Progenitor cell of endocrine pancreas (in vitro differentiated cells): ENCODE measurements around the gene DAZAP1. TPM values are rescaled to one million over a fixed set of nuclear protein-coding genes. Genes with fewer than 3 reads are reported as not detected.

ENCODE experiments used
- DNase-seq: peaks from one replicate; pipeline ENCODE4 v3.0.0; 2021; ENCODE audit warnings: low spot score; ENCODE audit not compliant: unreplicated experiment
- H3K27ac Mint-ChIP-seq: 2 replicates; pipeline ENCODE4 v1.8.0; 2021; ENCODE audit warnings: mild to moderate bottlenecking, moderate library complexity, mixed read lengths
- H3K27me3 Mint-ChIP-seq: 2 replicates; pipeline ENCODE4 v1.8.0; 2021; ENCODE audit warnings: mixed read lengths
- H3K36me3 Mint-ChIP-seq: 2 replicates; pipeline ENCODE4 v1.8.0; 2022; ENCODE audit warnings: mixed read lengths; ENCODE audit not compliant: insufficient read depth
- H3K4me1 Mint-ChIP-seq: 2 replicates; pipeline ENCODE4 v1.8.0; 2021; ENCODE audit warnings: low read depth, mixed read lengths
- H3K4me3 Mint-ChIP-seq: 2 replicates; pipeline ENCODE4 v1.8.0; 2021; ENCODE audit warnings: low read depth, mild to moderate bottlenecking, moderate library complexity, mixed read lengths
- H3K9me3 Mint-ChIP-seq: 2 replicates; pipeline ENCODE4 v1.8.0; 2021; ENCODE audit warnings: low read depth, mixed read lengths
- CTCF ChIP-seq: fragments of 200-600 bp; sonication (generic); IDR thresholded peaks from one replicate; pipeline ENCODE4 v1.5.0; 2021; ENCODE audit warnings: antibody characterized with exemption, mild to moderate bottlenecking; ENCODE audit not compliant: unreplicated experiment
- long read RNA-seq: library from polyadenylated mRNA; unstranded; transcript quantifications from one replicate; pipeline ENCODE4 v2.0.0, GENCODE V29; 2020
- total RNA-seq: library from RNA; stranded (reverse); gene quantifications from 2 replicates; pipeline ENCODE4 v1.2.1, GENCODE V29; 2021

DAZAP1 gene
- 131 and 136 TPM in 2 replicates for total RNA-seq
- long read RNA-seq, partial matches to known transcripts = 0 of 1 reads
- long read RNA-seq, other reads (novel, unspliced or antisense) = 0 of 1 reads

DNA sequence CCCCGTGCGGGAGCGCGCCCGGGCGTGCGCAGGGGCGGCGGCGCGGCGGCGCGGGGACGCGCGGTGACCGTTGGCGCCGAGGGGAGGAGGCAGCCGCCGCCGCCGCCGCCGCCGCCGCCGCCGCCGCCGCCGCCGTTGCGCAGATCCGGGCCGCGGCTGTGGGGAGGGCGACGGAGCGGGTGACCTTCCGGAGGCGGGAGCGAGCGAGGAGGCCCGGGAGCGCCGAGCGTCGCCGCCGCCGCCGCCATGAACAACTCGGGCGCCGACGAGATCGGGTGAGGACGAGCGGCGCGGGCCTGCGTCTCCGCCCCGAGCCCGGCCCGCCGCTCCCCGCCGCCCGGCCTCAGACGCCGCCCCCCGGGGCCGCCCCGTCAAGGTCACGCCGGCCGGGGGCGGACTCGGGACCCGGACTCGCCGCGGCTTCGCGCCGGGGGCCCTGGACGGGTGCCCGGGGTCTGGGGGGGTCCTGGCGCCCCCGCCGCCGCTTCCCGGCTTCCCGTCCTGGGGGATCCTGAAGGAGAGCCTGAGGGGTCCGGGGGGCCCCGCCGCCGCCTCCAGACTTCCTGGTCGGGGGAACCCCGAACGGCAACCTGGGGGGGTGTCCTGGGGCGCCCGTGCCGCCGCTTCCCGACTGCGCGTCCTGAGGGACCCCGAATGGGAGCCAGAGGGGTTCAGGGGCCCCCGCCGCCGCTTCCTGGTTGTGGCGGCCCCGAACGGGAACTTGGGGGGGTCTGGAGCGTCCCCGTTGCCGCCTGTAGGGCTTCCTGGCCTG is at the start of gene DAZAP1:
TSS of gene DAZAP1 (plus strand) at position 59 of the 772 bp plus-strand sequence. CDS start at position 247, 188 bp downstream.
- Mint-ChIP-seq H3K4me3 (peak within 1 kb of the TSS; percentile 92), H3K9me3 (no peaks in the 10 kb centered on the region), H3K36me3 (peaks cover 3% of the 10 kb centered on the region), H3K27me3 (no peaks in the 10 kb centered on the region), H3K27ac (peak within 1 kb of the TSS; percentile 94), H3K4me1 (peaks cover 25% of the 10 kb centered on the region)
- TF ChIP-seq CTCF = no peak
- peak; percentile 34 for DNase-seq

DNA sequence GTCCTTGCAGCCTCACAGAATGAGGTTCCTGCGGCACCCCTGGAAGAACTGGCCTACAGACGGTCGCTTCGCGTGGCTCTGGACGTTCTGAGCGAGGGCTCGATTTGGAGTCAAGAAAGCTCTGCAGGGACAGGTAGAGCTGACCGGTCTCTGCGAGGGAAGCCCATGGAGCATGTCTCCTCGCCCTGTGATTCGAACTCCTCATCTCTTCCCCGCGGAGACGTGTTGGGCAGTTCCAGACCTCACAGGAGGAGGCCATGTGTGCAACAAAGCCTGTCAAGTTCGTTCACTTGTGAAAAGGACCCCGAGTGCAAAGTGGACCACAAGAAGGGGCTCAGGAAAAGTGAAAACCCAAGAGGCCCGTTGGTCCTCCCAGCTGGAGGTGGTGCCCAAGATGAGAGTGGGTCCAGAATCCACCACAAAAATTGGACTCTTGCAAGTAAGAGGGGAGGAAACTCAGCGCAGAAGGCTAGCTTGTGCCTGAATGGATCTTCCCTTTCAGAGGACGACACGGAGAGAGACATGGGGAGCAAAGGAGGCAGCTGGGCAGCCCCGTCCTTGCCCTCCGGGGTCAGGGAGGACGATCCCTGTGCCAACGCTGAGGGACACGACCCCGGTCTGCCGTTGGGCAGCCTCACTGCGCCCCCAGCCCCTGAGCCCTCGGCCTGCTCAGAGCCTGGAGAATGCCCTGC is 47.1 kb upstream of the DAZAP1 start:
- H3K36me3 Mint-ChIP-seq = peaks cover 21% of the 10 kb centered on the region
- H3K4me3 Mint-ChIP-seq = no peak overlapping the region

DNA sequence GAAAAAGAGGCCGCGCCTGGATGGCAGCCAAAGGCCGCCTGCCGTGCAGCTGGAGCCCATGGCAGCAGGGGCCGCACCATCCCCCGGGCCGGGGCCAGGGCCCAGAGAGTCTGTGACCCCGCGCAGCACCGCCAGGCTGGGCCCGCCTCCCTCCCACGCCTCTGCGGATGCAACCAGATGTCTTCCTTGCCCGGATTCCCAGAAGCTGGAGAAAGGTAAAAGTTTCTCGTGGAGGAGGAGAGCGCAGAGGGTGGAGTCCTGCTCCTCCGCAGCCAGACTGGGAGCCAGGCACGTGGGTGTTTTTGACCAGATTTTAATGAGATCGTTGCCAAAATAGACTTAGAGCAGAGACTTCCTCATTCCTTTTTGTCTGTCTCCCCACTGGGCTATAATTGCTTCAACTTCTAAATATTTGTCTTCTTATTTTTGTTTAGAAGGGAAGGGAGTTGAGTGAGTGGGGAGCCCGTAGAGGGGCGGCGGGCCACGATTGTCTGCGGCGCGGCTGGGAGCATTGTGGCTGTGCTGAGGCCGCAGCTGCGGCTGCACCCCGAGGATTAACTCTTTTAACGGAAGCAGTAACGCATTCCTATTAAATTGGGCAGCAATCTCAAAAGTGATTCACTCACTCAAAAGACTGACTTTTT is 46.4 kb upstream of the DAZAP1 start:
- Mint-ChIP-seq H3K4me3 (no peak overlapping the region), H3K27me3 (no peaks in the 10 kb centered on the region), H3K4me1 (peaks cover 5% of the 10 kb centered on the region), H3K36me3 (peaks cover 21% of the 10 kb centered on the region), H3K27ac (no peak overlapping the region), H3K9me3 (no peaks in the 10 kb centered on the region)
- DNase-seq = no peak
- no peak for TF ChIP-seq CTCF

More for the DNA sequence above, 47.1 kb upstream of the DAZAP1 start:
- H3K27ac Mint-ChIP-seq = peak overlapping the region; percentile 33
- DNase-seq = no peak
- no peaks in the 10 kb centered on the region for H3K9me3 Mint-ChIP-seq
- H3K4me1 Mint-ChIP-seq = peaks cover 9% of the 10 kb centered on the region
- no peak for TF ChIP-seq CTCF
- no peaks in the 10 kb centered on the region for H3K27me3 Mint-ChIP-seq

- Mint-ChIP-seq H3K4me1 (no peaks in the 10 kb centered on the region), H3K27ac (no peak overlapping the region)
Observed at GRCh38 chr19:1361601-1362386, 45.6 kb upstream of the DAZAP1 start.

More at GRCh38 chr19:1361601-1362386, 45.6 kb upstream of the DAZAP1 start:
- no peak for TF ChIP-seq CTCF
- Mint-ChIP-seq H3K27me3 (no peaks in the 10 kb centered on the region), H3K4me3 (no peak overlapping the region), H3K9me3 (no peaks in the 10 kb centered on the region), H3K36me3 (peaks cover 21% of the 10 kb centered on the region)
- no peak for DNase-seq
